ENCODE data around the gene MTHFD1L. TPM values are rescaled to one million over a fixed set of nuclear protein-coding genes. Genes with fewer than 3 reads are reported as not detected.

MTHFD1L gene
- total and polyA plus RNA-seq, 9 donors, result 17.3 to 26.9 (median 24.9) TPM

DNA sequence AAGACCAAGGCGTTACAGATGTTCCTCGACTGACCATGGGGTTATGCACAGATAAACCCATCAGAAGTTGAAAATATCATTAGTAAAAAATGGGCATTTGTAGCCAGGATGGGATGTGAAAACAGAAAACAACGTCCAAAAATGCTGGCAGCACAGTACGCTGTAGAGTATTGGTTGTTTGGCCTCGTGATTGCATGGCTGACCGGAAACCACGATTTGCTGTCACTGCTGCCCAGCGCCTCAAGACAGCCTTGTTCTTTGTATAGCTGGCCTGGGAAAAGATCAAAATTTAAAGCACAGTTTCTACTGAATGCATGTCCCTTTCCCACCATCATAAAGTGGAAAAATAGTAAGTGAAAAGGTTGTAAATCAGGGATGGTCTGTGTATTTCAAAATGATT lies 41.9 kb downstream of the MTHFD1L start:
- Histone ChIP-seq H3K36me3 (ENCODE audit: control insufficient read depth, insufficient read depth, low read length) (peaks cover 10% of the 10 kb centered on the region), H3K27ac (ENCODE audit: low read length) (peak overlapping the region; percentile 15), H3K27me3 (ENCODE audit: control insufficient read depth, insufficient read depth, low read length) (no peaks in the 10 kb centered on the region), H3K9me3 (replicated peaks; ENCODE audit: control insufficient read depth, low read depth, low read length) (no peaks in the 10 kb centered on the region), H3K4me3 (ENCODE audit: low read length) (no peak overlapping the region), H3K4me1 (ENCODE audit: control insufficient read depth, insufficient read depth, low read length) (peaks cover 8% of the 10 kb centered on the region)
- peak; percentile 33 for DNase-seq
- 49% methylated on average over 7 of the region's 8 CpGs for WGBS (ENCODE audit: insufficient coverage)

DNA sequence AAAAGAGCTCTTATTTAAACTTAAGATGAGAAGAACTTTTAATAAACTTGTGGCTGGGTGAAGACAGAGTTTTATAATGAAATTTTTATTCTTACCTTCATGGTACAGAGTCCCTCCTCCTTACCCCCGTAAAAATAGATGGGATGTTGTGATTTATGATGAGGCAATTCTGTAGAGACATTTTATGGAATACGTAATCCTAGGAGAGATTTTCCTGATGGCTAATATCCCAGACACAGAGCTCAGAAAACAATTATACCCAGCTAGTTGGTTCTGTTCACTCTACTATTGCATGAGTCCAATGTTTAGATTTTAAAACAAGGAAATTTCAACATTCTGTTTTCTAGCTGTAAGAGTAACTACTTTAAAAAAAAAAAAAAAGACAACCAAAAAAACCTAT lies 43.4 kb downstream of the MTHFD1L start:
- Histone ChIP-seq H3K27ac (ENCODE audit: low read length) (no peak overlapping the region), H3K4me1 (ENCODE audit: control insufficient read depth, insufficient read depth, low read length) (peaks cover 7% of the 10 kb centered on the region), H3K9me3 (replicated peaks; ENCODE audit: control insufficient read depth, low read depth, low read length) (no peaks in the 10 kb centered on the region), H3K27me3 (ENCODE audit: control insufficient read depth, insufficient read depth, low read length) (no peaks in the 10 kb centered on the region), H3K4me3 (ENCODE audit: low read length) (no peak overlapping the region), H3K36me3 (ENCODE audit: control insufficient read depth, insufficient read depth, low read length) (peaks cover 9% of the 10 kb centered on the region)
- DNase-seq, result no peak
- no CpG with 5 or more reads among the region's 2 CpGs for WGBS (ENCODE audit: insufficient coverage)

DNA sequence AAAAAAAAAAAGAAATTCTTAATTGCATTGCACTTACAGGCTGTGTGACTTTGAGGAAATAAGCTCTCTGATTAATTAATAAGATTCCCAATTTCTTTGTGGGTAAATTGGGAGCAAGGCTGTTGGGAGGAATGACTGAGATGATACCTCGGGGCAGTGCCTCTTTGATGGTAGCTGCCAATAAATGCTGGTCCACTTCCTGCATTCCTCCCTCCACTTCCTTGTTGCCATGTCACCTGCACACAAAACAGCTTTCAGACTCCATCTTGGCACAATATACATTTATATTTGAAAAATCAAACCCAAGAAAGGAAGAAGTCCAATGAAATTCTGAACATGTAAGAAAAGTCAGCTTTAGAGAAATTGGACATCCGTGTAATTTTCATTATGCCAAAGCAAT lies 45.1 kb downstream of the MTHFD1L start:
- no peak overlapping the region for H3K27ac ChIP-seq (ENCODE audit: low read length)
- H3K9me3 ChIP-seq (replicated peaks; ENCODE audit: control insufficient read depth, low read depth, low read length), result no peaks in the 10 kb centered on the region
- H3K36me3 ChIP-seq (ENCODE audit: control insufficient read depth, insufficient read depth, low read length), result peaks cover 7% of the 10 kb centered on the region
- no CpG with 5 or more reads among the region's 2 CpGs for WGBS (ENCODE audit: insufficient coverage)
- no peak overlapping the region for H3K4me3 ChIP-seq (ENCODE audit: low read length)
- no peaks in the 10 kb centered on the region for H3K27me3 ChIP-seq (ENCODE audit: control insufficient read depth, insufficient read depth, low read length)
- peaks cover 7% of the 10 kb centered on the region for H3K4me1 ChIP-seq (ENCODE audit: control insufficient read depth, insufficient read depth, low read length)
- no peak for DNase-seq

DNA sequence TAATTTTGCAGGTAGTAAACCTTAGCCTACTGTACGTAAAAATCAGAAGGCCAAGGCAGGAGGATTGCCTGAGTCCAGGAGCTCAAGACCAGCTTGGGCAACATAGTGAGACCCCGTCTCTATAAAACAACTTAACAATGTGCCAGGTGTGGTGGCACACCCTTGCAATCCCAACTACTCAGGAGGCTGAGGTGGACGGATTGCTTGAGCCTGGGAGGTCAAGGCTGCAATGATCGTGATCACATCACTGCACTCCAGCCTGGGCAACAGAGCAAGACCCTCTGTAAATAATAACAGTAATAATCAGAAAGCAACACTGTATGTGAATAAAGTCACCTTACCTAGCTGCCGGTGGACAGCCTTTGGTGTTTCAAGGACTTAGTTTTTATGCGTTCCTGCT lies 48.9 kb downstream of the MTHFD1L start:
- Histone ChIP-seq H3K9me3 (replicated peaks; ENCODE audit: control insufficient read depth, low read depth, low read length) (no peaks in the 10 kb centered on the region), H3K4me3 (ENCODE audit: low read length) (no peak overlapping the region), H3K27me3 (ENCODE audit: control insufficient read depth, insufficient read depth, low read length) (no peaks in the 10 kb centered on the region), H3K27ac (ENCODE audit: low read length) (no peak overlapping the region), H3K36me3 (ENCODE audit: control insufficient read depth, insufficient read depth, low read length) (peaks cover 9% of the 10 kb centered on the region), H3K4me1 (ENCODE audit: control insufficient read depth, insufficient read depth, low read length) (no peaks in the 10 kb centered on the region)
- no peak for DNase-seq
- 100% methylated on average over 2 of the region's 6 CpGs for WGBS (ENCODE audit: insufficient coverage)

DNA sequence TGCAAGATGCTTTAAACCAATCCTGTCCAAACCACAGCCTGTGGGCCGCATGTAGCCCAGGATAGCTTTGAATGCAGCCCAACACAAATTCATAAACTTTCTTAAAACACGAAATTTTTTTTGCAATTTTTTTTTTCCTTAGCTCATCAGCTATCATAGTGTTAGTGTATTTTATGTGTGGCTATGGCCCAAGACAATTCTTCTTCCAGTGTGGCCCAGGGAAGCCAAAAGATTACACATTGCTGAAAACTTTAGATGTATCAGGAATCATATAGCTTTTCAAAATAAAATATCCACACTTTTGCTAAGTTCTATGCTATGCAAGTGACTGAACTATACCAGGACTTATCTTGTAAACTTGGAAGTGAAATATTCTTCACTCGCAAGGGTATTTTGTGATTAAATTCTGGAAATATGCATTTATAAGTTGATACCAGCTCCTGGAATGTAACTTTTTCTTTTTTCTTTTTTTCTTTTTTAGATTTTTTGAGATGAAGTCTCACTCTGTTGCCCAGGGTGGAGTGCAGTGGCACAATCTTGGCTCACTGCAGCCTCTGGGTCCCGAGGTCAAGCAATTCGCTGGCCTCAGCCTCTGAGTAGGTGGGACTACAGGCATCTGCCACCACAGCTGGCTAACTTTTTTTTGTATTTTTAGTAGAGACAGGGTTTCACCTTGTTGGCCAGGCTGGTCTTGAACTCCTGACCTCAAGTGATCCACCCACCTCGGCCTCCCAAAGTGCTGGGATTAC lies 49.8 kb downstream of the MTHFD1L start:
- no peaks in the 10 kb centered on the region for H3K9me3 ChIP-seq (replicated peaks; ENCODE audit: control insufficient read depth, low read depth, low read length)
- H3K27me3 ChIP-seq (ENCODE audit: control insufficient read depth, insufficient read depth, low read length), result no peaks in the 10 kb centered on the region
- peak overlapping the region; percentile 71 for H3K27ac ChIP-seq (ENCODE audit: low read length)
- no peaks in the 10 kb centered on the region for H3K4me1 ChIP-seq (ENCODE audit: control insufficient read depth, insufficient read depth, low read length)
- peak; percentile 93 for DNase-seq
- peaks cover 16% of the 10 kb centered on the region for H3K36me3 ChIP-seq (ENCODE audit: control insufficient read depth, insufficient read depth, low read length)
- no peak overlapping the region for H3K4me3 ChIP-seq (ENCODE audit: low read length)
- 100% methylated on average over 1 of the region's 6 CpGs for WGBS (ENCODE audit: insufficient coverage)

DNA sequence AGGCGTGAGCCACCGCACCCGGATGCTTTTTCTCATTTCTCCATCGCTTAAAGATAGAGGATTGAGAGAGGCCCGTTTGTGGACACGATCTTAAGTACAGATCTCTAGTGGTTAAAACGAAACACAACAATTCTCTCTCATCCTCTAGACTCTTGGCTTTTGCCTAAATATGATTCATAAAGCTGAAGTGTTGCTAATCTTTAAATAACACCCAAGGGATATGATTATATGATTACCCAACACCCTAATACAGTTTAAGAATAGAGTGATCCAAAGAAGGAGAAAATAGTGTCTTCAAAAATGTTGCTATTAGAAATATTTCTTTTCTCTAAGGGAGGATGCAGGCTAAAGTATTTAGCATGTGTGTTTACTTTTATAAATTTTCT lies 50.4 kb downstream of the MTHFD1L start:
- no CpG with 5 or more reads among the region's 7 CpGs for WGBS (ENCODE audit: insufficient coverage)
- no peak overlapping the region for H3K4me3 ChIP-seq (ENCODE audit: low read length)

DNA sequence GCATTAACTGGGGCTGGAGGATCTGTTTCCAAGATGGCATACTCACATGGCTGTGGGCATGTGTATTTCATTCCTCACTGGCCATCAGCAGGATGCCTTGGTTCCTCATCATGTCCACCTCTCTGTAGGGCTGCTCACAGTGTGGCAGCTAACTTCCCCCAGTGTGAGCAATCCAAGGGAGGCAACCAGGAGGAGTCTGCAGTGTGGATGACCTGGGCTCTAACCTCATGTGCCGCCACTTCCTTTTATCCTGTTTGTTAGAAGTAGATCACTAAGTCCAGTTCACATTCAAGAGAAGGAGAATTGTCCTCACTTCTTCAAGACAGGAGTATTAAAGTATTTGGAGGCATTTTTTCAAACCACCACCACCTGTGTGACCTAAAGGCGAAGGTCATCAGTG lies 54.4 kb downstream of the MTHFD1L start:
- H3K4me1 ChIP-seq (ENCODE audit: control insufficient read depth, insufficient read depth, low read length), result peaks cover 2% of the 10 kb centered on the region
- H3K9me3 ChIP-seq (replicated peaks; ENCODE audit: control insufficient read depth, low read depth, low read length), result no peaks in the 10 kb centered on the region
- peaks cover 20% of the 10 kb centered on the region for H3K36me3 ChIP-seq (ENCODE audit: control insufficient read depth, insufficient read depth, low read length)
- no peak overlapping the region for H3K4me3 ChIP-seq (ENCODE audit: low read length)
- H3K27me3 ChIP-seq (ENCODE audit: control insufficient read depth, insufficient read depth, low read length), result no peaks in the 10 kb centered on the region
- WGBS (ENCODE audit: insufficient coverage), result no CpG with 5 or more reads among the region's 2 CpGs
- no peak overlapping the region for H3K27ac ChIP-seq (ENCODE audit: low read length)
- DNase-seq, result no peak

More for the DNA sequence above, 50.4 kb downstream of the MTHFD1L start:
- Histone ChIP-seq H3K9me3 (replicated peaks; ENCODE audit: control insufficient read depth, low read depth, low read length) (no peaks in the 10 kb centered on the region), H3K27me3 (ENCODE audit: control insufficient read depth, insufficient read depth, low read length) (no peaks in the 10 kb centered on the region), H3K36me3 (ENCODE audit: control insufficient read depth, insufficient read depth, low read length) (peaks cover 16% of the 10 kb centered on the region), H3K4me1 (ENCODE audit: control insufficient read depth, insufficient read depth, low read length) (no peaks in the 10 kb centered on the region), H3K27ac (ENCODE audit: low read length) (peak overlapping the region; percentile 71)
- DNase-seq, result peak; percentile 96

DNA sequence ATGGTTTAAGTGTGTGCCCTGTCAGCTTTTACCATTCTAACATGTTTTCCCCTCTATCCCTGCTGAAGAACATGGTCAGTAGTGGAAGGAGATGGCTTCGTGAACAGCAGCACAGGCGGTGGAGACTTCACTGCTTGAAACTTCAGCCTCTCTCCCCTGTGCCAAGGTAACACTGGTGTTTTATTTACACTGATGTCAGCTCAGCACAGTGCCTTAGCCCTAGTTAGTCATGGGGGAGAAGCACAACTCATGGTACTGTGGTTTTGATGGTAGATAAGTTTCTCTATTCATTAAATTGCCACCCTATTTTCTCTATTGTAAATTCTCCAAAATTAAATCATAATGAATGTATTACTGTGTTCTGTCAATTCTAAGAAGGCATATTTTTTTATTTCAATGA lies 56.6 kb downstream of the MTHFD1L start:
- Histone ChIP-seq H3K9me3 (replicated peaks; ENCODE audit: control insufficient read depth, low read depth, low read length) (no peaks in the 10 kb centered on the region), H3K4me1 (ENCODE audit: control insufficient read depth, insufficient read depth, low read length) (peaks cover 9% of the 10 kb centered on the region), H3K27me3 (ENCODE audit: control insufficient read depth, insufficient read depth, low read length) (no peaks in the 10 kb centered on the region), H3K27ac (ENCODE audit: low read length) (no peak overlapping the region), H3K36me3 (ENCODE audit: control insufficient read depth, insufficient read depth, low read length) (peaks cover 20% of the 10 kb centered on the region), H3K4me3 (ENCODE audit: low read length) (no peak overlapping the region)
- no CpG with 5 or more reads among the region's 2 CpGs for WGBS (ENCODE audit: insufficient coverage)
- no peak for DNase-seq

DNA sequence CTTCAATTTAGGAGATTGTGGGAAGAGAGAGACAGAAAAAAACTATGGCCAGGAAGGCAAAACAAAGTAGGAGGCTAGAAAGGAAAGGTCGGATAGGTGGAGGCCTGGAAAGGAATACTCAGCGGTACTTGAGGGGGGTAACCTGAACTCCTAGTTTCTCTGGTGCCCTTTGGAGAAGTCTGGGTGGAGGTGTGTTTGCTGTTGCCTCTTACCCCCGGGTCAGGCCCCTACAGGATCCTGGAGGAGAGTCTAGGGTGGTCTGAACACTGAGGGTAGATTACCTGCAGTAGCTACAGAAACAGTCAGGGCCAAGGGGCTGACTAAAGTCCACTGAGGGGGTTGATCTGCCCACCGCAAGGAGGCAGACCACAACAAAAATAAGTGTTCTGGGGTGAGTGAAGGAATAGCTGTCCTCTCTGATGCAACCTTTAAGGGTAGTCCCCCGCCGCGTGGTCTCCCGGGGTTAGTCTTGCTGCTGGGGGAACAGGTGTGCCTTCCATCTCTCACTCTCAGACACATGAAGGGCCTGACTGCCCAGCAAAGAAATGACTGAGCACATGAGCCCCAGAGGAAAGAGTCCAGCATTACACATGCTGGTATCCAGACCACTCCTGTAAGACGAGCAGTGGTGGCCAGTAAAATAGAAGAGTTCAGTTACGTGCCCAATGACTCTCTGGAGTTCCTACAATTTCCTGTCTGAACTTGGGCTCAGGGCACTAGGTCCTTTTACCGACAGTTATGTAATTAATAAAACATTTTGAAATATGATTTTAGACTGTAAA lies 59.5 kb downstream of the MTHFD1L start:
- WGBS (ENCODE audit: insufficient coverage), result 72% methylated on average over 5 of the region's 11 CpGs
- peak; percentile 76 for DNase-seq
- peaks cover 6% of the 10 kb centered on the region for H3K36me3 ChIP-seq (ENCODE audit: control insufficient read depth, insufficient read depth, low read length)
- H3K27ac ChIP-seq (ENCODE audit: low read length), result peak overlapping the region; percentile 79
- H3K9me3 ChIP-seq (replicated peaks; ENCODE audit: control insufficient read depth, low read depth, low read length), result no peaks in the 10 kb centered on the region
- H3K4me3 ChIP-seq (ENCODE audit: low read length), result no peak overlapping the region
- H3K4me1 ChIP-seq (ENCODE audit: control insufficient read depth, insufficient read depth, low read length), result peaks cover 14% of the 10 kb centered on the region
- no peaks in the 10 kb centered on the region for H3K27me3 ChIP-seq (ENCODE audit: control insufficient read depth, insufficient read depth, low read length)

DNA sequence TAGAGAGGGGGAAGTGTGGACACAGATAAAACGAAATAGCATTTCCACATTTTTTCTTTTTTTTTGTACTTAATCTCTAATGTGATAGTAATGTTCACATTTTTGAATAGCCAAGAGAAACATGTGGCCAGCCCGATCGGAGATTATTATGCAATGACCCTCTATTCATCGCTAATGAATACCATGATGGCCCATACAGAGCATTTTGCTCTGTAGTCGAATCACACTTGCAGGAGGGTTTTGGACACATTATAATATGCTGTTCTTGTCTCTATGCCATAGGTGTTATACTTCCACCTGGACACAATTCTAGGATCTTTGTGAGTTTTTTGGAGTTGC lies 60.1 kb downstream of the MTHFD1L start:
- Histone ChIP-seq H3K4me1 (ENCODE audit: control insufficient read depth, insufficient read depth, low read length) (peaks cover 14% of the 10 kb centered on the region), H3K27ac (ENCODE audit: low read length) (peak overlapping the region; percentile 79), H3K9me3 (replicated peaks; ENCODE audit: control insufficient read depth, low read depth, low read length) (no peaks in the 10 kb centered on the region), H3K4me3 (ENCODE audit: low read length) (no peak overlapping the region), H3K27me3 (ENCODE audit: control insufficient read depth, insufficient read depth, low read length) (no peaks in the 10 kb centered on the region), H3K36me3 (ENCODE audit: control insufficient read depth, insufficient read depth, low read length) (peaks cover 4% of the 10 kb centered on the region)
- no CpG with 5 or more reads among the region's 5 CpGs for WGBS (ENCODE audit: insufficient coverage)
- DNase-seq, result peak; percentile 77
